Liver (tissue), 9 donors: ENCODE measurements around the gene ATP11A. TPM values are rescaled to one million over a fixed set of nuclear protein-coding genes. Genes with fewer than 3 reads are reported as not detected.

Experiments used
- DNase-seq: peaks from one replicate; pipeline ENCODE4 v3.0.0-alpha.2; 2017; ENCODE audit warnings: low spot score
- H3K27ac ChIP-seq, 2 donors: one replicate each; pipeline ENCODE4 v1.7.0; 2013; ENCODE audit warnings: inconsistent platforms in 2 of 2, low read length in 2 of 2, control low read depth in 1 of 2, low read depth in 1 of 2, mild to moderate bottlenecking in 1 of 2
- H3K27me3 ChIP-seq, 4 donors: one replicate each; pipeline versions ENCODE4 v1.6.1 to v1.7.0; 2013; ENCODE audit warnings: low read length in 3 of 4, inconsistent platforms in 1 of 4, mild to moderate bottlenecking in 1 of 4, moderate library complexity in 1 of 4; ENCODE audit not compliant: control insufficient read depth in 4 of 4, insufficient read depth in 4 of 4
- H3K36me3 ChIP-seq, 4 donors: one replicate each; pipeline versions ENCODE4 v1.6.1 to v1.7.0; 2013; ENCODE audit warnings: low read length in 3 of 4, mild to moderate bottlenecking in 3 of 4, low read depth in 1 of 4, moderate library complexity in 1 of 4; ENCODE audit not compliant: control insufficient read depth in 4 of 4, insufficient read depth in 3 of 4
- H3K4me1 ChIP-seq, 4 donors: one replicate each; pipeline versions ENCODE4 v1.6.1 to v1.7.0; 2013; ENCODE audit warnings: low read length in 3 of 4, mild to moderate bottlenecking in 3 of 4, moderate library complexity in 1 of 4; ENCODE audit not compliant: control insufficient read depth in 4 of 4, insufficient read depth in 4 of 4
- H3K4me3 ChIP-seq, 3 donors: one replicate each; pipeline versions ENCODE4 v1.6.1 to v1.7.0; 2013; ENCODE audit warnings: low read length in 3 of 3, control low read depth in 1 of 3, low read depth in 1 of 3, mild to moderate bottlenecking in 1 of 3
- H3K9ac ChIP-seq, 2 donors: one replicate each; pipeline ENCODE4 v1.7.0; 2013; ENCODE audit warnings: low read length in 2 of 2, mild to moderate bottlenecking in 2 of 2, moderate library complexity in 2 of 2, control low read depth in 1 of 2, low read depth in 1 of 2
- H3K9me3 ChIP-seq, 4 donors: one replicate each; pipeline versions ENCODE4 v1.6.1 to v1.7.0; 2013; ENCODE audit warnings: low read length in 3 of 4; ENCODE audit not compliant: control insufficient read depth in 4 of 4
- CTCF ChIP-seq: fragments of 150-350 bp; IDR thresholded peaks from 2 replicates; pipeline ENCODE4 v1.5.1; 2017; ENCODE audit warnings: improper control_type of control experiment, low read depth, low read length; ENCODE audit not compliant: missing input control
- EGR1 ChIP-seq, 2 donors: IDR thresholded peaks; 2 replicates each; pipeline ENCODE4 v1.6.1; 2016 to 2018; ENCODE audit warnings: antibody characterized with exemption in 2 of 2, low read depth in 2 of 2
- FOXA2 ChIP-seq: IDR thresholded peaks from 2 replicates; pipeline ENCODE4 v1.6.1; 2016; ENCODE audit warnings: antibody characterized with exemption
- GABPA ChIP-seq, 2 donors: IDR thresholded peaks in 1 of 2; conservative IDR thresholded peaks in 1 of 2; 2 replicates each; pipeline ENCODE4 v1.6.1; 2016; ENCODE audit warnings: antibody characterized with exemption in 2 of 2, mild to moderate bottlenecking in 1 of 2, moderate library complexity in 1 of 2
- HNF4A ChIP-seq, 2 donors: conservative IDR thresholded peaks; 2 replicates each; pipeline ENCODE4 v1.6.1; 2016; ENCODE audit warnings: antibody characterized with exemption in 2 of 2, mild to moderate bottlenecking in 2 of 2
- HNF4G ChIP-seq: IDR thresholded peaks from 2 replicates; pipeline ENCODE4 v1.6.1; 2016; ENCODE audit warnings: antibody characterized with exemption
- JUND ChIP-seq, 2 donors: IDR thresholded peaks; 2 replicates each; pipeline ENCODE4 v1.6.1; 2016; ENCODE audit warnings: antibody characterized with exemption in 2 of 2
- RAD21 ChIP-seq, 2 donors: IDR thresholded peaks; 2 replicates each; pipeline ENCODE4 v1.6.1; 2016; ENCODE audit warnings: antibody characterized with exemption in 2 of 2, mild to moderate bottlenecking in 2 of 2
- REST ChIP-seq: IDR thresholded peaks from 2 replicates; pipeline ENCODE4 v1.6.1; 2016; ENCODE audit warnings: antibody characterized with exemption, mild to moderate bottlenecking
- SP1 ChIP-seq: IDR thresholded peaks from 2 replicates; pipeline ENCODE4 v1.6.1; 2018; ENCODE audit warnings: antibody characterized with exemption, mild to moderate bottlenecking
- TAF1 ChIP-seq: conservative IDR thresholded peaks from 2 replicates; pipeline ENCODE4 v1.6.1; 2016; ENCODE audit warnings: antibody characterized with exemption, mild to moderate bottlenecking
- YY1 ChIP-seq: IDR thresholded peaks from 2 replicates; pipeline ENCODE4 v1.6.1; 2016; ENCODE audit warnings: antibody characterized with exemption, mild to moderate bottlenecking
- ZBTB33 ChIP-seq: IDR thresholded peaks from 2 replicates; pipeline ENCODE4 v1.6.1; 2016; ENCODE audit warnings: antibody characterized with exemption
- WGBS: extraction: QIAGEN DNeasy Blood & Tissue Kit; methylation state at CpG from one replicate; pipeline ENCODE4 v1.1.7; 2013; 5-methylcytosine and 5-hydroxymethylcytosine counted together
- polyA plus RNA-seq, 2 donors: library from polyadenylated mRNA; stranded (reverse) in 1 of 2; unstranded in 1 of 2; fragments of 200-250 nt in 1 of 2; fragments of >200 nt in 1 of 2; fragmentation: Nextera tagmentation in 1 of 2; extraction: Ambion mirVana in 1 of 2; gene quantifications; one replicate each; pipeline versions ENCODE4 v1.2.1 to v1.2.3, GENCODE V29; 2013 to 2015
- total RNA-seq, 2 donors: library from RNA; depleted of rRNA; stranded (reverse); fragments of >200 nt; gene quantifications; one replicate each; pipeline ENCODE4 v1.2.3, GENCODE V29; 2014
- TF ChIP-seq, protein P1 (sequence below): IDR thresholded peaks from 2 replicates; pipeline ENCODE4 v1.6.1; 2016; ENCODE audit warnings: antibody characterized with exemption
- TF ChIP-seq, protein P2 (sequence below): IDR thresholded peaks from 2 replicates; pipeline ENCODE4 v1.6.1; 2016; ENCODE audit warnings: antibody characterized with exemption
- donor health status: healthy.
- donor health status: healthy.
- donor health status: healthy.
- donor health status: healthy.
- donor health status: healthy.

ATP11A gene
- total and polyA plus RNA-seq, 4 donors = 8.7 to 27.9 (median 13.8) TPM

- no peaks in the 10 kb centered on the region for H3K9me3 ChIP-seq
- peaks cover 5 to 37% (median 10%) of the 10 kb centered on the region in 4 donors for H3K36me3 ChIP-seq
- WGBS = 97% methylated on average over 35 of the region's 35 CpGs
- peaks cover 0 to 11% (median 8%) of the 10 kb centered on the region in 4 donors for H3K4me1 ChIP-seq
- no peak overlapping the region for H3K27ac ChIP-seq
- no peak overlapping the region for H3K9ac ChIP-seq
- no peak for DNase-seq
- TF ChIP-seq RAD21 (IDR thresholded peaks at IDR 0.05) (no peak), JUND (IDR thresholded peaks at IDR 0.05) (no peak), TAF1 (no peak), SP1 (no peak), FOXA2 (no peak), CTCF (no peak), HNF4A (conservative IDR thresholded peaks at IDR 0.05) (no peak), EGR1 (IDR thresholded peaks at IDR 0.05; ENCODE audit: low read depth in 2 of 2) (no peak), YY1 (no peak), GABPA (IDR thresholded peaks at IDR 0.05 in 1 of 2, conservative IDR thresholded peaks at IDR 0.05 in 1 of 2) (no peak), ZBTB33 (no peak), REST (no peak), HNF4G (no peak)
- TF ChIP-seq, protein P1, sequence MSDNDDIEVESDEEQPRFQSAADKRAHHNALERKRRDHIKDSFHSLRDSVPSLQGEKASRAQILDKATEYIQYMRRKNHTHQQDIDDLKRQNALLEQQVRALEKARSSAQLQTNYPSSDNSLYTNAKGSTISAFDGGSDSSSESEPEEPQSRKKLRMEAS = no peak
- TF ChIP-seq, protein P2, sequence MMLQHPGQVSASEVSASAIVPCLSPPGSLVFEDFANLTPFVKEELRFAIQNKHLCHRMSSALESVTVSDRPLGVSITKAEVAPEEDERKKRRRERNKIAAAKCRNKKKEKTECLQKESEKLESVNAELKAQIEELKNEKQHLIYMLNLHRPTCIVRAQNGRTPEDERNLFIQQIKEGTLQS = no peak
- H3K4me3 ChIP-seq = no peak overlapping the region
- H3K27me3 ChIP-seq = no peaks in the 10 kb centered on the region
Measured at GRCh38 chr13:112881656-112882554, 192.1 kb downstream of the ATP11A start.
